PC-9 (cell line): ENCODE measurements around the gene PACRG. TPM values are rescaled to one million over a fixed set of nuclear protein-coding genes. Genes with fewer than 3 reads are reported as not detected.

Experiments used
- BruUV-seq: library from RNA; stranded (reverse); fragments of 400-500 nt; replicated peaks from 2 replicates; lab custom pipeline; 2021; lab: Mats Ljungman, UMichigan
- CTCF ChIA-PET: fragments of 300-600 bp; sonication (Branson Sonifier 250); formaldehyde crosslinking; loops from one replicate; lab custom pipeline; 2022; ENCODE audit warnings: antibody characterized with exemption; lab: Charles Lee
- POLR2A ChIA-PET: fragments of 300-600 bp; sonication (Branson Sonifier 250); formaldehyde crosslinking; loops from one replicate; lab custom pipeline; 2022; ENCODE audit warnings: antibody characterized with exemption; ENCODE audit not compliant: unreplicated experiment; lab: Charles Lee
- DNase-seq, 2 experiments: peaks; one replicate each; pipeline versions ENCODE4 v3.0.0 to v3.0.0-alpha.2; 2015 to 2022; ENCODE audit warnings: mixed read lengths in 1 of 2
- H2AFZ ChIP-seq: fragments of 200-600 bp; sonication (generic); 2 replicates; pipeline ENCODE4 v1.8.1; 2017; ENCODE audit warnings: antibody characterized with exemption
- H3F3A ChIP-seq: fragments of 200-600 bp; sonication (generic); 2 replicates; pipeline ENCODE4 v1.8.1; 2017; ENCODE audit warnings: antibody characterized with exemption, mild to moderate bottlenecking, low read depth; ENCODE audit not compliant: insufficient read depth
- H3K27ac ChIP-seq: fragments of 200-600 bp; sonication (generic); 2 replicates; pipeline ENCODE4 v1.6.1; 2016; ENCODE audit warnings: mixed run types
- H3K27me3 ChIP-seq: fragments of 200-600 bp; sonication (generic); 2 replicates; pipeline ENCODE4 v1.6.1; 2016; ENCODE audit warnings: low read depth, mixed run types; ENCODE audit not compliant: insufficient read depth
- H3K36me3 ChIP-seq: fragments of 200-600 bp; sonication (generic); 2 replicates; pipeline ENCODE4 v1.6.1; 2016; ENCODE audit warnings: low read depth, mixed run types
- H3K4me1 ChIP-seq: fragments of 200-600 bp; sonication (generic); replicated peaks from 2 replicates; pipeline ENCODE4 v1.6.1; 2016; ENCODE audit warnings: mixed run types; ENCODE audit not compliant: insufficient read depth
- H3K4me2 ChIP-seq: fragments of 200-600 bp; sonication (generic); 2 replicates; pipeline ENCODE4 v1.6.1; 2017; ENCODE audit warnings: mixed run types
- H3K4me3 ChIP-seq: fragments of 200-600 bp; sonication (generic); 2 replicates; pipeline ENCODE4 v1.6.1; 2016; ENCODE audit warnings: mixed run types
- H3K79me2 ChIP-seq: fragments of 200-600 bp; sonication (generic); 2 replicates; pipeline ENCODE4 v1.6.1; 2017; ENCODE audit warnings: low read depth, mixed run types
- H3K9me2 ChIP-seq: fragments of 200-600 bp; sonication (generic); 2 replicates; pipeline ENCODE4 v1.8.1; 2017; ENCODE audit warnings: mild to moderate bottlenecking; ENCODE audit not compliant: insufficient read depth
- H3K9me3 ChIP-seq: fragments of 200-600 bp; sonication (generic); 2 replicates; pipeline ENCODE4 v1.8.1; 2016; ENCODE audit warnings: low read depth; ENCODE audit not compliant: insufficient read depth
- H4K20me1 ChIP-seq: fragments of 200-600 bp; sonication (generic); 2 replicates; pipeline ENCODE4 v1.8.1; 2017; ENCODE audit not compliant: insufficient read depth
- CTCF ChIP-seq: fragments of 200-600 bp; sonication (generic); conservative IDR thresholded peaks from 2 replicates; pipeline ENCODE4 v1.6.1; 2017; ENCODE audit warnings: mixed run types, antibody characterized with exemption, mild to moderate bottlenecking, moderate library complexity
- EZH2 ChIP-seq: fragments of 200-600 bp; sonication (generic); IDR thresholded peaks from 2 replicates; pipeline ENCODE4 v1.8.0; 2017; ENCODE audit warnings: antibody characterized with exemption, low read depth
- intact Hi-C: fragments of 100-400 bp; cut with micrococcal nuclease; formaldehyde crosslinking; loops from one replicate; pipeline ENCODE4 v1.10.0; 2022; ENCODE audit not compliant: unreplicated experiment
- total RNA-seq: library from RNA; stranded (reverse); gene quantifications from 2 replicates; pipeline ENCODE4 v1.2.3, GENCODE V29; 2021

The PACRG gene
- total RNA-seq, 1 experiment from 2014 or later: not detected

GRCh38 chr6:162733489-162733888 lies 5.7 kb downstream of the PACRG start:
- no peaks in the 10 kb centered on the region for H3K9me2 ChIP-seq
- H2AFZ ChIP-seq: no peak overlapping the region
- no TSS peak for BruUV-seq
- no peak overlapping the region for H3K4me3 ChIP-seq
- no peak for DNase-seq
- ChIA-PET POLR2A (no interaction called here), CTCF (no interaction called here)
- no peaks in the 10 kb centered on the region; the same call in 1 of the 2 replicates for H3K27me3 ChIP-seq
- H3K79me2 ChIP-seq: no peaks in the 10 kb centered on the region
- H3K9me3 ChIP-seq: no peaks in the 10 kb centered on the region; the same call in 1 of the 2 replicates
- H3F3A ChIP-seq: no peaks in the 10 kb centered on the region
- no peaks in the 10 kb centered on the region for H4K20me1 ChIP-seq
- intact Hi-C loops: no loop called here
- H3K4me1 ChIP-seq: no peaks in the 10 kb centered on the region
- H3K4me2 ChIP-seq: no peak overlapping the region
- no peak overlapping the region for H3K27ac ChIP-seq
- no peaks in the 10 kb centered on the region for H3K36me3 ChIP-seq
- TF ChIP-seq EZH2: no peak

DNA sequence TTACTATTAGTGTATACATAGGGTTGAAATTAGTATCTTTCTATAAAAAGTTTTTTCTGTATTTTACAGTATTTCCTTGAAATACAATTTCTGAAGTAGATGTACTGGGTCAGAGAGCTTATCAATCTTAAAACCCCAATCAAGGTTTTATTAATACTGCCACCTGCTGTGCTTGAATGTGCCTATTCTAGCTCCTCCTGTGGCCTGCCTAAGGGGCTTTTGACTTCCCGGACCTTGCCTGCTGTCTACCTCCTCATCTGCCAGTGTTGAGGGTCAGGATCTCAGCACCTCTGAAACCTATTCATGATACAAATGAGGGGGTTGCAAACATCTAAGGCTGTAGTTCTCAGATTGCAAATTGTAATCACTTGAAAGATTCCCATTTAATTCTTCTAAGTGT lies 9.2 kb downstream of the PACRG start:
- no peaks in the 10 kb centered on the region for H3K79me2 ChIP-seq
- H4K20me1 ChIP-seq: no peaks in the 10 kb centered on the region
- DNase-seq: no peak
- ChIA-PET CTCF (no interaction called here), POLR2A (no interaction called here)
- H3K4me3 ChIP-seq: no peak overlapping the region
- no peaks in the 10 kb centered on the region for H3F3A ChIP-seq
- H3K9me2 ChIP-seq: no peaks in the 10 kb centered on the region
- H2AFZ ChIP-seq: no peak overlapping the region
- no peaks in the 10 kb centered on the region for H3K4me1 ChIP-seq
- no peak for TF ChIP-seq EZH2
- TF ChIP-seq CTCF: no peak
- no peaks in the 10 kb centered on the region for H3K36me3 ChIP-seq
- H3K4me2 ChIP-seq: no peak overlapping the region
- H3K27ac ChIP-seq: no peak overlapping the region
- intact Hi-C loops: no loop called here
- H3K9me3 ChIP-seq: no peaks in the 10 kb centered on the region; the same call in 1 of the 2 replicates
- no TSS peak for BruUV-seq
- no peaks in the 10 kb centered on the region; the same call in 1 of the 2 replicates for H3K27me3 ChIP-seq

- intact Hi-C loops: no loop called here
- Histone ChIP-seq H3K27ac (no peak overlapping the region), H3K4me2 (no peak overlapping the region), H3K36me3 (no peaks in the 10 kb centered on the region), H3K4me3 (no peak overlapping the region), H3F3A (no peaks in the 10 kb centered on the region), H2AFZ (no peak overlapping the region), H3K9me2 (no peaks in the 10 kb centered on the region), H3K79me2 (no peaks in the 10 kb centered on the region), H3K4me1 (no peaks in the 10 kb centered on the region), H3K9me3 (no peaks in the 10 kb centered on the region), H4K20me1 (no peaks in the 10 kb centered on the region), H3K27me3 (no peaks in the 10 kb centered on the region)
- CTCF ChIA-PET: no interaction called here
- peak in 1 of 2 experiments; percentile 52 for DNase-seq
- no peak for TF ChIP-seq EZH2
- no peak for TF ChIP-seq CTCF
- BruUV-seq: no TSS peak
- POLR2A ChIA-PET: no interaction called here
Measured at GRCh38 chr6:162750776-162751175, 23.0 kb downstream of the PACRG start.

- Histone ChIP-seq H3K9me2 (no peaks in the 10 kb centered on the region), H3K36me3 (no peaks in the 10 kb centered on the region), H3K27ac (no peak overlapping the region), H3K79me2 (no peaks in the 10 kb centered on the region), H3K4me1 (no peaks in the 10 kb centered on the region), H3F3A (no peaks in the 10 kb centered on the region), H2AFZ (no peak overlapping the region), H3K9me3 (no peaks in the 10 kb centered on the region), H3K4me3 (no peak overlapping the region), H4K20me1 (no peaks in the 10 kb centered on the region), H3K27me3 (no peaks in the 10 kb centered on the region), H3K4me2 (no peak overlapping the region)
- CTCF ChIA-PET: no interaction called here
- BruUV-seq: no TSS peak
- POLR2A ChIA-PET: no interaction called here
- DNase-seq: no peak
- intact Hi-C loops: no loop called here
- TF ChIP-seq EZH2 (no peak), CTCF (no peak)
Measured at GRCh38 chr6:162751211-162751859, 23.6 kb downstream of the PACRG start.
